Measurements from ENCODE around the gene RAET1E.
A peak's percentile ranks its signal among the peaks of the same experiment; 100 is the strongest.

RAET1E gene

DNA sequence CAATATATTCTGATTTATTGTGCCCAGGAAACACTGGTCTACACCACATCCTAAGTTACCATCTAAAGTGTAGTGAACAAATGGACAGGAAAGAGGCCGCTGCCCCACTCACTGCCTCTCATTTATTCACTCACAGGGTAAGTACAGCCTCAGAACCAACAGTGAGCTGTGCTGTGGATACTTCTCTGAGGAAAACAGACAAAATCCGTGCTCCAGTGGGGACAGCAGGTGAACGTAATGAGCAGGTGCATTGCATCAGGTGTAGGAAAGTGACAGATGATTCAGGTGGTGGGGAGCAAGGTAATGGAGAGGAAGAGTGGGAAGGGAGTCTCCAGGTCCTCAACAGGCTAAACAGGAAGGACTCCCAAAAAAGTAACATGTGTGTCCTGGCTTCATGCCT, 35.5 kb upstream of the RAET1E start:
- Histone ChIP-seq H4K91ac (ENCODE audit: low read depth, low read length, poor library complexity) (no peak overlapping the region), H2AFZ (ENCODE audit: low read length) (no peak overlapping the region), H3K18ac (ENCODE audit: low read length) (no peak overlapping the region), H3K4me1 (ENCODE audit: control insufficient read depth in 2 of 2, insufficient read depth in 1 of 2, low read depth in 1 of 2, low read length in 2 of 2) (peaks cover 2% of the 10 kb centered on the region in 2 donors), H3K27me3 (ENCODE audit: control insufficient read depth in 3 of 3, insufficient read depth in 3 of 3, low read depth in 1 of 3, low read length in 3 of 3) (peaks cover 11 to 73% (median 44%) of the 10 kb centered on the region in 3 experiments), H3K9ac (ENCODE audit: low read depth, low read length, poor library complexity) (no peak overlapping the region), H3K27ac (replicated peaks; ENCODE audit: low read length) (no peak overlapping the region), H3K79me1 (ENCODE audit: low read depth, low read length) (no peaks in the 10 kb centered on the region), H3K14ac (ENCODE audit: low read length) (no peak overlapping the region), H3K36me3 (replicated peaks in 1 of 2; ENCODE audit: control insufficient read depth in 2 of 2, insufficient read depth in 2 of 2, low read length in 2 of 2) (no peaks in the 10 kb centered on the region), H3K4me3 (ENCODE audit: low read length in 2 of 2) (peak overlapping the region in 1 of 2 donors; percentile 43), H4K8ac (ENCODE audit: low read depth, low read length) (no peak overlapping the region), H3K4ac (ENCODE audit: low read length) (no peak overlapping the region), H3K23ac (ENCODE audit: low read depth, low read length, poor library complexity) (no peak overlapping the region), H2BK5ac (ENCODE audit: low read length) (no peak overlapping the region), H3K4me2 (ENCODE audit: insufficient read depth, low read length, poor library complexity, severe bottlenecking) (no peak overlapping the region), H2AK5ac (ENCODE audit: low read depth, low read length) (no peak overlapping the region), H2BK120ac (ENCODE audit: low read depth, low read length) (no peak overlapping the region), H3K9me3 (replicated peaks in 1 of 2; ENCODE audit: control insufficient read depth in 2 of 2, insufficient read depth in 1 of 2, low read depth in 1 of 2, low read length in 2 of 2) (peaks cover 0 to 2% of the 10 kb centered on the region in 2 donors), H2BK15ac (ENCODE audit: low read length) (no peak overlapping the region), H2BK12ac (ENCODE audit: low read length) (no peak overlapping the region)
- no CpG with 5 or more reads among the region's 3 CpGs for WGBS, 2 donors (ENCODE audit: extremely low coverage in 2 of 2, insufficient read length in 2 of 2, insufficient replicate concordance in 1 of 2)
- DNase-seq (ENCODE audit: low spot score) = no peak

DNA sequence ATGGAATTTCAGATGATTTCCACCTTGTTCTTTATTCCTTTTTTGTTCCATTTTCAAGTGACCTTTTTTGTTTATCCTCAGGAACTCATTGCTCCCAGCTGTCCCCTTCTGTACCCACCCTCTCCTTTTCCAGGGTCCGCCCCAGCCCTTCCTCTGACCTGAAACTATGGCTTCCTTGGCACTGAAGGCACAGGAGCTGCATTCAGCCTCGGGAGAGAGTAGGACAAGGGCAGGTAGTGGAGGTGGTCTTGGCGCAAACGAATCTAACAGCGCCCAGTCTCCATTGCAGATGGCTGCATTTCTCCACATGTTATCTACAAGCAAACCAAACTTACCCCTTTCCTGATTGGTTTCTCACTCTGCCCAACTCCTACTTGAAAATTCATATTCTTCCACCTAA, 35.1 kb upstream of the RAET1E start:
- Histone ChIP-seq H3K79me1 (ENCODE audit: low read depth, low read length) (no peaks in the 10 kb centered on the region), H2BK12ac (ENCODE audit: low read length) (no peak overlapping the region), H3K9ac (ENCODE audit: low read depth, low read length, poor library complexity) (no peak overlapping the region), H3K23ac (ENCODE audit: low read depth, low read length, poor library complexity) (no peak overlapping the region), H2BK120ac (ENCODE audit: low read depth, low read length) (no peak overlapping the region), H3K36me3 (replicated peaks in 1 of 2; ENCODE audit: control insufficient read depth in 2 of 2, insufficient read depth in 2 of 2, low read length in 2 of 2) (no peaks in the 10 kb centered on the region), H3K27ac (replicated peaks; ENCODE audit: low read length) (no peak overlapping the region), H3K4ac (ENCODE audit: low read length) (no peak overlapping the region), H3K4me1 (ENCODE audit: control insufficient read depth in 2 of 2, insufficient read depth in 1 of 2, low read depth in 1 of 2, low read length in 2 of 2) (no peaks in the 10 kb centered on the region), H3K18ac (ENCODE audit: low read length) (no peak overlapping the region), H2BK5ac (ENCODE audit: low read length) (no peak overlapping the region), H2BK15ac (ENCODE audit: low read length) (no peak overlapping the region), H2AK5ac (ENCODE audit: low read depth, low read length) (no peak overlapping the region), H4K8ac (ENCODE audit: low read depth, low read length) (no peak overlapping the region), H3K14ac (ENCODE audit: low read length) (no peak overlapping the region), H3K27me3 (ENCODE audit: control insufficient read depth in 3 of 3, insufficient read depth in 3 of 3, low read depth in 1 of 3, low read length in 3 of 3) (peaks cover 7 to 68% (median 40%) of the 10 kb centered on the region in 3 experiments), H2AFZ (ENCODE audit: low read length) (no peak overlapping the region), H3K9me3 (replicated peaks in 1 of 2; ENCODE audit: control insufficient read depth in 2 of 2, insufficient read depth in 1 of 2, low read depth in 1 of 2, low read length in 2 of 2) (peaks cover 0 to 2% of the 10 kb centered on the region in 2 donors), H3K4me3 (ENCODE audit: low read length in 2 of 2) (no peak overlapping the region), H3K4me2 (ENCODE audit: insufficient read depth, low read length, poor library complexity, severe bottlenecking) (no peak overlapping the region), H4K91ac (ENCODE audit: low read depth, low read length, poor library complexity) (no peak overlapping the region)
- no peak for DNase-seq (ENCODE audit: low spot score)
- WGBS, 2 donors (ENCODE audit: extremely low coverage in 2 of 2, insufficient read length in 2 of 2, insufficient replicate concordance in 1 of 2) = no CpG with 5 or more reads among the region's 5 CpGs

DNA sequence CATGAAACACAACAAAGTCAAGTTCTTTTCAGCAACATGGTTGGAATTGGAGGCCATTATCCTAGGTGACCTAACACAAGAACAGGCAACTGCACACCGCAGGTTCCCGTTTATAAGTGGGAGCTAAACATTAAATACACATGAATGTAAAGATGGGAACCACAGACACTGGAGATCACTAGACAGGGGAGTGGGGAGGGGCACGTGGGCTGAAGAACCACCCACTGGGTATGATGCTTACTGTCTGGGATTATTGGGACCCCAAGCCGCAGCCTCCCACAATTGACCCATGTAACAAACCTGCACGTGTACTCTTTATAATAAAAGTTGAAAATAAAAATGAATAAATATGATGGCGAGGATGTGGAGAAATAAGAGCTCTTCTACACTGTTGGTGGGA, 33.6 kb upstream of the RAET1E start:
- H3K4me1 ChIP-seq (ENCODE audit: control insufficient read depth in 2 of 2, insufficient read depth in 1 of 2, low read depth in 1 of 2, low read length in 2 of 2) = no peaks in the 10 kb centered on the region
- no peak overlapping the region for H4K8ac ChIP-seq (ENCODE audit: low read depth, low read length)
- no peak overlapping the region for H2BK15ac ChIP-seq (ENCODE audit: low read length)
- no peak overlapping the region for H3K27ac ChIP-seq (replicated peaks; ENCODE audit: low read length)
- no peak overlapping the region for H2AFZ ChIP-seq (ENCODE audit: low read length)
- no peak overlapping the region for H2BK120ac ChIP-seq (ENCODE audit: low read depth, low read length)
- H3K36me3 ChIP-seq (replicated peaks in 1 of 2; ENCODE audit: control insufficient read depth in 2 of 2, insufficient read depth in 2 of 2, low read length in 2 of 2) = no peaks in the 10 kb centered on the region
- no peak overlapping the region for H3K14ac ChIP-seq (ENCODE audit: low read length)
- no peak overlapping the region for H3K9ac ChIP-seq (ENCODE audit: low read depth, low read length, poor library complexity)
- no peak overlapping the region for H3K18ac ChIP-seq (ENCODE audit: low read length)
- H3K4me2 ChIP-seq (ENCODE audit: insufficient read depth, low read length, poor library complexity, severe bottlenecking) = no peak overlapping the region
- no peak for DNase-seq (ENCODE audit: low spot score)
- no peak overlapping the region for H2BK12ac ChIP-seq (ENCODE audit: low read length)
- H3K4ac ChIP-seq (ENCODE audit: low read length) = no peak overlapping the region
- H2BK5ac ChIP-seq (ENCODE audit: low read length) = no peak overlapping the region
- peaks cover 0 to 55% (median 30%) of the 10 kb centered on the region in 3 experiments for H3K27me3 ChIP-seq (ENCODE audit: control insufficient read depth in 3 of 3, insufficient read depth in 3 of 3, low read depth in 1 of 3, low read length in 3 of 3)
- WGBS, 2 donors (ENCODE audit: extremely low coverage in 2 of 2, insufficient read length in 2 of 2, insufficient replicate concordance in 1 of 2) = no CpG with 5 or more reads among the region's 6 CpGs
- no peak overlapping the region for H3K23ac ChIP-seq (ENCODE audit: low read depth, low read length, poor library complexity)
- H3K4me3 ChIP-seq (ENCODE audit: low read length in 2 of 2) = no peak overlapping the region
- no peaks in the 10 kb centered on the region for H3K79me1 ChIP-seq (ENCODE audit: low read depth, low read length)
- H3K9me3 ChIP-seq (replicated peaks in 1 of 2; ENCODE audit: control insufficient read depth in 2 of 2, insufficient read depth in 1 of 2, low read depth in 1 of 2, low read length in 2 of 2) = peaks cover 0 to 2% of the 10 kb centered on the region in 2 donors
- H4K91ac ChIP-seq (ENCODE audit: low read depth, low read length, poor library complexity) = no peak overlapping the region
- no peak overlapping the region for H2AK5ac ChIP-seq (ENCODE audit: low read depth, low read length)

DNA sequence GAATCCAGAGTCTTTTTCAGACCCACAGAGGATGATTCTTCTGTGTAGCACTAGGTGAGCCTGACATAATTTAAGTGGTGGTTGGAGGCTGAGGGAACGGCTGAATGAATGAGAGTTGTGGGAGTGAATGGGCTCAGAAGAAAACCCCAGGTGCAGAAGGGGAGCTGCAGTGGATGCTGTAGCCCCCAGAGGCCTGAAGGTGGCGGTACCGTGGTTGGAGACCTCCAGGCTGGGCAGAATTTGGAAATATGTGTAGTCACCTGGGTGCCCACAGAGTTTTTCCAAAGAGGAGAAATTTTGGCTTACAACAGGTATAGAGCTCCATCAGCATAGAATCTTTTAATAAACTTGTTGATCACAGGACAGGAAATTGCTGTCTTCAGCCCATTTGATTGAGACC, 31.5 kb upstream of the RAET1E start:
- Histone ChIP-seq H3K9ac (ENCODE audit: low read depth, low read length, poor library complexity) (no peak overlapping the region), H4K91ac (ENCODE audit: low read depth, low read length, poor library complexity) (no peak overlapping the region), H3K4me3 (ENCODE audit: low read length in 2 of 2) (no peak overlapping the region), H2BK12ac (ENCODE audit: low read length) (no peak overlapping the region), H3K4me2 (ENCODE audit: insufficient read depth, low read length, poor library complexity, severe bottlenecking) (no peak overlapping the region), H3K27me3 (ENCODE audit: control insufficient read depth in 3 of 3, insufficient read depth in 3 of 3, low read depth in 1 of 3, low read length in 3 of 3) (peaks cover 13 to 47% (median 28%) of the 10 kb centered on the region in 3 experiments), H3K9me3 (replicated peaks in 1 of 2; ENCODE audit: control insufficient read depth in 2 of 2, insufficient read depth in 1 of 2, low read depth in 1 of 2, low read length in 2 of 2) (peaks cover 0 to under 1% of the 10 kb centered on the region in 2 donors), H3K14ac (ENCODE audit: low read length) (no peak overlapping the region), H3K36me3 (replicated peaks in 1 of 2; ENCODE audit: control insufficient read depth in 2 of 2, insufficient read depth in 2 of 2, low read length in 2 of 2) (no peaks in the 10 kb centered on the region), H3K23ac (ENCODE audit: low read depth, low read length, poor library complexity) (no peak overlapping the region), H2BK15ac (ENCODE audit: low read length) (no peak overlapping the region), H2AK5ac (ENCODE audit: low read depth, low read length) (no peak overlapping the region), H2BK5ac (ENCODE audit: low read length) (no peak overlapping the region), H2AFZ (ENCODE audit: low read length) (no peak overlapping the region), H4K8ac (ENCODE audit: low read depth, low read length) (no peak overlapping the region), H3K4ac (ENCODE audit: low read length) (no peak overlapping the region), H3K18ac (ENCODE audit: low read length) (no peak overlapping the region), H3K79me1 (ENCODE audit: low read depth, low read length) (no peaks in the 10 kb centered on the region), H2BK120ac (ENCODE audit: low read depth, low read length) (no peak overlapping the region), H3K27ac (replicated peaks; ENCODE audit: low read length) (no peak overlapping the region), H3K4me1 (ENCODE audit: control insufficient read depth in 2 of 2, insufficient read depth in 1 of 2, low read depth in 1 of 2, low read length in 2 of 2) (peaks cover 2 to 4% of the 10 kb centered on the region in 2 donors)
- whole genome bisulfite sequencing, 2 donors (ENCODE audit: extremely low coverage in 2 of 2, insufficient read length in 2 of 2, insufficient replicate concordance in 1 of 2) = no CpG with 5 or more reads among the region's 3 CpGs
- DNase-seq (ENCODE audit: low spot score) = no peak
